GM18508 (cell line): ENCODE data around the gene PAIP2.
A peak's percentile ranks its signal among the peaks of the same experiment; 100 is the strongest.
"Not testable (repeated sequence)": the region's sequence is repeated elsewhere in the genome, so short reads cannot be mapped to it uniquely, and the experiment has no call there.

Source experiments
- ATAC-seq: cut with Tn5 transposase; IDR thresholded peaks from one replicate; pipeline ENCODE4 v1.9.1; 2021; ENCODE audit warnings: moderate number of reproducible peaks; ENCODE audit not compliant: insufficient read depth, unreplicated experiment

PAIP2 gene

DNA sequence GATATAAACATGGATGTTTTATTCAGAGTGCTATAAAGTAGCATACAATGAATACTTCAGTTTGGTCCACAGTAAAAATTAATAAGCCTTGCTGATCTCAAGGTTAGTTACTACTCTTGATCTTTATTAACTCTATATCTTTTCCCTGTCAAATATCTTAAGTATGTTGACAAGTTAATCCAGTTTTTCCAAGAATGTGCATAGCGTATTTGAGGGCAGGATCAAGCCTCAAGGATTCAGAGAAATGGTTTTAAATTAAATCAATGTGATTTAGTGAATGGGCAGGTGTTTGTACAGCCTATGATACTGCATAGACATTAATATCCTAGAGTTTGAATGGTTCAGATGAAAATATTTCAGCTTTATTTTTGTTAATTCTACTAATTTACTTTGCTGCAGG lies 27.4 kb upstream of the PAIP2 start:
- ATAC-seq = no peak

DNA sequence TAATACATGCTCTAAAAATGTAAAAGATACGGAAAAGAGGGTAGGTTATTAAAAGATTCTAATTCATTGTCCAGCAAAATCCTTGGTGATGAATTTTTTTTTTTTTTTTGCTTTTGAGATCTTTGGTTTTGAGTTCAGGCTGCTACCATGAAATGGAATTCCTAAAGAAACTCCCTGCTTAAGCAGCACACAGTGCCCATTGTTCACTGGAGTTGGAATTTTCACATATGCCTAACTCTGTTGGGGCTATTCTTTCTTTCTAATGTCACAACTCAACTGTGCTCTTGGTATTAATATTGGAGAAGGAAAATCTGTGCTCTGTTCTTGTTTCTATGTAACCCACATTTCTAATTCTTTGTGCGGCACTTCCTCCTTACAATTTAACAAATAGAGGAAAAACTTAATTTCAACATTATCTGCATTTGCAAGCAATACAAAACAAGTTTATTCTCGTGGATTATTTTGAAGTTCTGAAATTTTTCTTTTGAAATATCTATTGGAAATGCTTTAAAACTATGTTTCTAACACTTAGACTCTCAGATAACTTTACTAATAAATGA lies 26.5 kb upstream of the PAIP2 start:
- no peak for ATAC-seq

DNA sequence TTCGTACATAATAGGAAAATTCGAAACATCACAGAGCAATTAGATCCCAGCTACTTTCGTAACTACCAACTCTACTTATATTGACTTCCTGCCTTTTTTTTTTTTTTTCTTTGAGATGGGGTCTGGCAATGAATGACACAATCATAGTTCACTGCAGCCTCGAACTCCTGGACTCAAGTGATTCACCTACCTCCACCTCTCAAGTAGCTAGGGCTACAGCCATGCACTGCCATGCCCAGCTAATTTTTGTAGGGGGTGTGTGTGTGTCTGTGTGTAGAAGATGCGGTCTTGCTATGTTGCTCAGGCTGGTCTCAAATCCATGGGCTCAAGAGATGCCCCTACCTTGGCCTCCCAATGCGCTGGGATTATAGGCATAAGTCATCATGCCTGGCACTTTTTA lies 5.8 kb upstream of the PAIP2 start:
- no peak for ATAC-seq

DNA sequence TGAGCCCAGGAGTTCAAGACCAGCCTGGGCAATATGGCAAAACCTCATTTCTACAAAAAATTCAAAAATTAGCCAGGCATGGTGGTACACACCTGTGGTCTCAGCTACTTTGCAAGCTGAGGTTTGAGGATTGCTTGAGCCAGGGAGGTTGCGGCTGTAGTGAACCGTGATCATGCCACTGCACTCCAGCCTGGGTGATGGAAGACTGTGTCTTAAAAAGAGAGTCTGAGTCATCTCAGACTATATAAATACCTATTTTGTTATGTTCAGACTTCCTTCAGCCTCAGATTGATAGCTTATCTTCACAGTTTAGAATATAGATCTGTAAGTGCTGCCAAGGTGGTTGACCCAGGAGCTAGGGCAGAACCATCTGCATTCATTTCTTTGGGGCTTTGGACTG lies 1.6 kb upstream of the PAIP2 start:
- no peak for ATAC-seq

DNA sequence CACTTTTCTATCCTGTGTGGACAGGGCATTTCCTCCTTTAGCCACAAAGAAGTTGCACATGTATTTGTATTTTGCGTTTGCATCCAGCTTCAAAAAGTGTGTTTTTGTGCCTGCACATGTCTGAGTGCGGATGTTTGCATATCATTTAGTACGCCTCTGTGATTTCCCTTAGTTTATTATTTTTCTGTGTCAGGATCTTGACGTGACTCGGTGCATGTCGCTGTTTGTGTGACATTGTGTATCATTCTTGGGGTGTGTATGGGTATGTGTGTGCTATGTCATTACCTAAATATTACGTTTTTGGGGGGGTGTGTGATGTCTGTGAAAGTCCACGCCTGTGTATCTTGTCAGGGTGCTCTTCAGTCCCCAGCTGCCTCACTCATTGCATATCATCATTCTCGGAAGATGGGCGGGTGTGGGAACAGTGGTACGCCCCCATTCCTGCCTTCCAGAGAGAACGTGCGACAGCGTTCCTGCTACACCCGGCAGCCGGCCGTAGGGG lies 416 bp upstream of the PAIP2 start:
- ATAC-seq = peak; percentile 14

DNA sequence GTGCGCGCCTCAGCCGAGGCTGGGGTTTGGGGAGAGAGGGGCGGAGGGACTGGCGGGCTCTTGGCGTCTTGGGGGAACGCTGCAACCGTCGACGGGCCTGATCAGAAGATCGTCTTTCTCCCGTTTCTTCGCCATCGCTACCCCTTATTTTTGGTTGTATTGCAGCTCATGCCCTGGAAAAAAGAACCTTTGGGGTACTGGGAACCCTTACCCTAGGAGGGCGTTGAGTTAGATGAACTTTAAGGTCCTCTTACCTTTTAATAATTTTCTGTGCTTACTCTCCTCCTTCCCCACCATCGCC lies 719 bp downstream of the PAIP2 start:
- ATAC-seq = peak; percentile 11

DNA sequence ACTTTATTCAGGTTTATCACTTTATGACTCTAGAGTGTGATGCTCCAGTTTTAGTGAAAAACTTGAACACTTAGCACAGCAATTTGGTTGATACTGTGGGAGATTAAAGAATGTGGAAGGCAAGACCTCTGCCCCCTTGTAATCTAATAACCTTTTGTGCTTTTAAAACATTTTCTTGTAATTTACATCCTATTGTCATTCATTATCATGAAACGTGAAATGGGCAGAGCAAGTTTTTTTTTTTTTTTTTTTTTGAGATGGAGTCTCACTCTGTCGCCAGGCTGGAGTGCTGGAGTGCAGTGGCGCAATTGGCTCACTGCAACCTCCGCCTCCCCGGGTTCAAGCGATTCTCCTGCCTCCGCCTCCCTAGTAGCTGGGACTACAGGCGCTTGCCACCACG lies 1.8 kb downstream of the PAIP2 start:
- ATAC-seq = no peak

DNA sequence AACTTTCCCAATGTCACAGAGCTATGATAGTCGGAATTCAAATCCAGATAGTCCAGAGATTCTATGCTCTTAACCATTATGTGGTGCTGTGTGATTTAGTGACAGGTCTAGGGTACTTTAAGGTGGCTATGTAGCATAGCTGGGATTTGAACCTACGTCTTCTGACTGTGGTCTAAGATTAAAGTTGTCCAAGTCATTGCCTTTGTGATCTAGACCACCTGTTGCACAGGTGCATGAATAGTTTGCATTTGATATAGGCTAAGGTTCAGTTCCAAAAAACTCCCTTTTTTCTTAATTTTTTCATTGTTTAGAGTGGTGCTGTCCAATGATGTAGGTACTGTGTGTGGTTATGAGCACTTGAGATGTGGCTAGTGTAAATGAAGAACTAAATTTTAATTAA lies 2.5 kb downstream of the PAIP2 start:
- ATAC-seq = no peak

DNA sequence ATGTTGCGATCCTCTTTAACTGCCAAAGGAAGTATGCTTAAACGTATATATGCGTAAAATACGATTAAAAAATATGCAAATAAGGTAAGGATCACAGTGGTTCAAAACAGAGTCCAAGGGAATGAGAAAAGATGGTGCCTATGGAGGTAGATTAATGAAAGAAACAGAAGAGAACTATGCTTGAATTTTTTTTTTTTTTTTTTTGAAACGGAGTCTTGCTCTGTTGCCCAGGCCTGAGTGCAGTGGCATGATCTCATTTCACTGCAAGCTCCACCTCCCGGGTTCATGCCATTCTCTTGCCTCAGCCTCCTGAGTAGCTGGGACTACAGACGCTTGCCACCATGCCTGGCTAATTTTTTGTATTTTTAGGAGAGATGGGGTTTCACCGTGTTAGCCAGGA lies 3.8 kb downstream of the PAIP2 start:
- not testable (repeated sequence) for ATAC-seq

DNA sequence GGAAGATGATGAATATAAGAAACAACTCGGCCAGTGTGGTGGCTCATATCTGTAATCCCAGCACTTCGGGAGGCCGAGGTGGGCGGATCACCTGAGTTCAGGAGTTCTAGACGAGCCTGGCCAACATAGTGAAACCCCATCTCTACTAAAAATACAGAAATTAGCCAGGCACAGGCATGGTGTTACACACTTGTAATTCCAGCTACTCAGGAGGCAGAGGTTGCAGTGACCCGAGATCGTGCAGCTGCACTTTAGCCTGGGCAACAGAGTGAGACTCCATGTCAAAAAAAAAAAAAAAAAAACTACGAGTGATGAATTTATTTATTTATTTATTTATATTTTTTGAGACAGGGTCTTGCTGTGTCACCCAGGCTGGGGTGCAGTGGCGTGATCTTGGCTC lies 6.2 kb downstream of the PAIP2 start:
- ATAC-seq = not testable (repeated sequence)

DNA sequence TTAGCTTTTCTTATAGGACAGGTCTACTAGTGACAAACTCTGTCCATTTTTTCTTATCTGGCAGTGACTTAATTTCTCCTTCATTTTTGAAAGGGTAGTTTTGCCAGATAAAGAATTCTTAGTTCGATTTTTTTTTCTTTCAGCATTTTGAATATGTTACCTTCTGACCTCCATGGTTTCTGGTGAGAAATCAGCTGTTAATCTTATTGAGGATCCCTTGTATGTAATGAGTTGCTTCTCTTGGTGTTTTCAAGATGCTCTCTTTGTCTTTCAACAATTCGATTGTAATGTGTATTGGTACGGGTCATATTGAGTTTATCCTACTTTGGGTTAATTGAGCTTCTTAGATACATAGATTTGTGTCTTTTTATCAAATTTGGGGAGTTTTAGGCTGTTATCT lies 12.5 kb downstream of the PAIP2 start:
- no peak for ATAC-seq

DNA sequence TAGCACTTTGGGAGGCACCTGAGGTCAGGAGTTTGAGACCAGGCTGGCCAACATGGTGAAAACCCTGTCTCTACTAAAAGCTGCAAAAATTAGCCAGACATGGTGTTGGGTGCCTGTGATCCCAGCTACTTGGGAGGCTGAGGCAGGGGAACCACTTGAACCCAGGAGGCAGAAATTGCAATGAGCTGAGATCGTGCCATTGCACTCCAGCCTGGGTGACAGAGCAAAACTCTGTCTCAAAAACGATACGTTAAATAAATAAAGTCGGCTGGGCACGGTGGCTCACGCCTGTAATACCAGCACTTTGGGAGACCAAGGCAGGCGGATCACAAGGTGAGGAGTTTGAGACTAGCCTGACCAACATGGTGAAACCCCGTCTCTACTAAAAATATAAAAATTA lies 14.2 kb downstream of the PAIP2 start:
- ATAC-seq = not testable (repeated sequence)

DNA sequence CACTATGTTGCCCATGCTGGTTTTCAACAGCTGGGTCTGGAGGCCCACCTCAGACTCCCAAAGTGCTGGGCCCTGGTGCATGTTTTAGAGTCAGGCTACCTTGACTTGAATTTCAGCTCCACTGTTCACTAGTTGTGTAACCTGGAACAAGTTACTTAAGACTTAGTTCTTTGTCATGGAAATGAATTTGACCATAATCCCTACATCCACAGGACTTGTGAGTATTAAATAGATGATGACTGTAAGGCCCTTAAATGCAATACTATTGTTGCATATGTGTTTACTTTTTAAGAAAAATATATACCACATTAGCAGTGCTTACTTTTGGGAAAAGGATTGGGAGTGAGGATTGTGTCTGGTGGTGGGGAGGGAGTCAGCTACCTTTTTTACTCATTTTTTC lies 16.4 kb downstream of the PAIP2 start:
- no peak for ATAC-seq

DNA sequence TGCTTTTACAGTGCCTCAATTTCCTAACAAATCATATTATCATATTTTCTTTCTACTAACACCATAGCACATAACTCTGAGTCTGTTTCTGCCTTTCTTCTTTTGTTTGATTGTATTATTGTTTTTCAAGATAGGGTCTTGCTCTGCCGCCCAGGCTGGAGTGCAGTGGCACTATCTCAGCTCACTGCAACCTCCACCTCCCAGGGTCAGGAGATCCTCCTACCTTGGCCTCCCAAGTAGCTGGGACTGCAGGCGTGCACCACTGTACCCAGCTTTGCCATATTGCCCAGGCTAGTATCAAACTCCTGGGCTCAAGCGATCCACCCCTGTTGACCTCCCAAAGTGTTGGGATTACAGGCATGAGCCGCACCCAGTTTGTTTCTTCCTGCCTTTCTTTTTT lies 18.7 kb downstream of the PAIP2 start:
- no peak for ATAC-seq

DNA sequence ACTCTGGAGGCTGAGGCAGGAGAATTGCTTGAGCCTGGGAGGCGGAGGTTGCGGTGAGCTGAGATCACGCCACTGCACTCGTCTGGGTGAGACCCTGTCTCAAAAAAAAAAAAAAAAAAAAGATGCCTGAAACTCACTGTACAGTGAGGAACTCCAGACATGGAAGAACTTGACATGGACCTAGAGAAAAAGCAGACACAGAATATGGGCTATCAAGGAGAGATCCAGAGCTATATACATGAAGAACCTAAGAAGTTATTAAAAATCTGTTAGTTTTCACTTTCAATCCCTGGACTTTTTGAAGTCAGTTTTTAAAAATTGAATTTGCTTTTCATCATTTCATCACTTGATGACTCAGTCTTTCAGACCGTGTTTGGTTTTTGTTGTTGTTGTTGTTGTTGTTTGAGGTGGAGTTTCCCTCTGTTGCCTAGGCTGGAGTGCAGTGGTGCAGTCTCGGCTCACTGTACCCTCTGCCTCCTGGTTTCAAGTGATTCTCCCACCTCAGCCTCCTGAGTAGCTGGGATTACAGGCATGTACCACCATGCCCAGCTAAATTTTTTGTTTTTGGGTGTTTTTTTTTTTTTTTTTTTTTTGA lies 20.3 kb downstream of the PAIP2 start:
- ATAC-seq = no peak

DNA sequence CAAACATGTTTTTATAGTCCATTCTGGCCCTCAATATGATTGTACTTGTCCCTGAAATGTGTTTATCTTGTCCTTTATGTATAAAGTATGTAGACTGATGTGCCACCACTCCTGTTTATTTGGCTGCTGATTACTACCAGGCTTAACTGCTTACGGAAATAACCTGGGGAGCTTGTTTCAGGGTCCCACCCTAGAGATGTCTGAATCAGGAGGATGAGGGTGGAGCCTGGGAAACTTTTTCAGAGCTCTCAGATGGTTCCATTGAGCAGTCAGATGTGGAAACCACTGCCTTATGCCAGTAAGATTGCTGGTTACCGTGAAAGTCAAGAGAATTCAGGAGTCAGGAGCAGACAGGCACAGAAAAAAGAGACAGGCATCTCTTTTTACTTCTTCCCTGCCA lies 22.3 kb downstream of the PAIP2 start:
- no peak for ATAC-seq

DNA sequence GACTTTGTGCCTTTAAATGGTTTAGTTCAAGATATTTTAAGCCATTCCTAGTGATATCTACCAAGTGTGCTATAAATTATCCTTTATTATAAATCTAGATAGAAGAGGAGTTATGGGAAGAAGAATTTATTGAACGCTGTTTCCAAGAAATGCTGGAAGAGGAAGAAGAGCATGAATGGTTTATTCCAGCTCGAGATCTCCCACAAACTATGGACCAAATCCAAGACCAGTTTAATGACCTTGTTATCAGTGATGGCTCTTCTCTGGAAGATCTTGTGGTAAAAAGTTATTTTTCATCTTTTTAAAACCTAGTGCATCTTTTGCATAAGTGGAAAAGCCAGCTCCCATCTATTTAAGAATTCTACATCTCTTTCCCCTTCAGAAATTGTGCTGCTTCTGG lies 22.8 kb downstream of the PAIP2 start:
- ATAC-seq = no peak

DNA sequence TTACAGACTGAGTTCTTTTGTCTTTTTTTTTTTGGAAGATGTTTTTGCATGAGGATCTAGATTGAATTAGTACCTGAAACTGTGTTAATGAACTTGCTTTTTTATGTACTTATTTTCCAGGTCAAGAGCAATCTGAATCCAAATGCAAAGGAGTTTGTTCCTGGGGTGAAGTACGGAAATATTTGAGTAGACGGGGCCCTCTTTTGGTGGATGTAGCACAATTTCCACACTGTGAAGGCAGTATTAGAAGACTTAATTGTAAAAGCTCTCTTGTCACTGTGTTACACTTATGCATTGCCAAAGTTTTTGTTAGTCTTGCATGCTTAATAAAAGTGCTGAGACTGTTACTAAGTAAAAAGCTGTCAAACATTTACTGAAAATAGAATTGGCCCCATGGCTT lies 27.0 kb downstream of the PAIP2 start:
- no peak for ATAC-seq

DNA sequence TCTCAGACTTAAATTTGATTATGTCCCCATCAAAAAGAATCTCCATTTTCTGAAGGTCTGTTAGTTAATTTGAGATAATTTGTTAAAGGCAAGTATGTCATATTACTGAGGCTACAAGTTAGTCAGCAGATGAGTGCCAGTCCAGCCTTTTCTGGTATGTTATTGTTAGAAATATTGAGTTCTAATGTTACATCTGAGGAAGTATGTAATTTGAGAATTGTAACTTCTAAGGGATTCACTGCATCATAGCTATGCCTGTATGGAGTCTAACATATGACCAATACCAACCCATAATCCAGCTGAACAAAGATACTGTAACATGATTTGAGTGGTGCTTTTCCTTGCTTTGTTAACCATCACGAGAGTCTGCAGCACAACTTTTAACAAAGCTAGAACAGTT lies 27.5 kb downstream of the PAIP2 start:
- no peak for ATAC-seq

DNA sequence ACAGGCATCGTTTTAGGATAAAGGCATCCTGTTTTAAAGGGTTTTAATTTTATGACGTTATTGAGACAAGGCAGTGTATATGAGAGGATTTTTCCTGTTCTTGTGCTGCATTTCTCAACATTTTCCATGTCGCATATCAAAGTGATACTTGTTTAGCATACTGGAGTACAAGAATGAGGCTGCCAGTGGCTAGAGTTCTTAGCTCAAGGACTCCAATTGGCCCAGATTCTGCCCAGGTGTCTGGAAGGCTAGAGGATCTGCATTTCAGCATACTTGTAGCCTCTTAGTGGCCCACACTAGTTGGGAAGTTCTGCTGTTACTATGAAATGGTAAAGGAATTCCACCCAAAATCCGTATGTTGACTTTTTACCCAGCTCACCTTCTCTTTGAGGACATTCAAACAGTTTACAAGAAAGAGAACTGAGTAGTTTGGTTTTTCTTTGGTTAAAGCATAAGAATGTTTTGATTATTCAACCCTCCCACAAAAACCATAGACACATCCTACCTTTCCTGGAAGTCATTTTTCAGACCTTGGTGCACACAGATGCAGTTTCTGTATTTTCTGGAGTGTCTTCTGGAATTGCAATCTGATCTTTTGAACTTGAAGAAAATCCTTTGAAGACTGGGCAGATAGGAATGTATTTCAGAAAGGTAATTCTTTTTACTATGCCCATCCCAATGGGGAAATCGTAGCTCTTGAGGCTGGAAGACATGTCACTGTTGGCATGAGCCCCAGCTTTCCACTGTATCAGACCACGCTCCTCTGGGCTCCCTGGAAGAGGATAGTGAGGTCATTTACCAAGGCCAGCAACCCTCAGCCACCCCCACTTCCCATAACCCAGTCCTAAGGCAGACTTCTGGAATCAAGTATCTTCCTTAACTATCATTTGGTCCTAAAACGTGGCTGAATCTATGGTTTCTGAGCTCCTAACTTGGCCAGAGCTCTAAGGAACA lies 30.1 kb downstream of the PAIP2 start:
- ATAC-seq = no peak

DNA sequence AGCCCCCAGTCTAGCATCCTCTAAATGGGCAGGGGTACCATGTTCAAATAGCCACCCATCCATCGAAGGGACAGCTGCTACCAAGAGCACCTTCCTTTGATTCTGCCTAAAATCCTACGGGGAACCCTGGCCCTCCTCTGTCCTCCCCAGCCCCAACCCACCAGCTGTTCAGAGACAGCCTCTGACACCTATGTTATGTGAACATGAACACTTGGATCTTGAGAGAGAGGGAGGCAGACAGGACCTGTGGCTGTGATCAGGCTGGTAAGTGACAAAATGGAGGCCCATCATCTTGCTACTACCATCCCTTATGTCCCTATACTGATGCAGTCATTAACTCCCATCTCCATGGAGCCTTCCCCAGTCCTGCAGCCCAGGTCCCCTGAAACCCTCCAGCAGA lies 33.3 kb downstream of the PAIP2 start:
- no peak for ATAC-seq

DNA sequence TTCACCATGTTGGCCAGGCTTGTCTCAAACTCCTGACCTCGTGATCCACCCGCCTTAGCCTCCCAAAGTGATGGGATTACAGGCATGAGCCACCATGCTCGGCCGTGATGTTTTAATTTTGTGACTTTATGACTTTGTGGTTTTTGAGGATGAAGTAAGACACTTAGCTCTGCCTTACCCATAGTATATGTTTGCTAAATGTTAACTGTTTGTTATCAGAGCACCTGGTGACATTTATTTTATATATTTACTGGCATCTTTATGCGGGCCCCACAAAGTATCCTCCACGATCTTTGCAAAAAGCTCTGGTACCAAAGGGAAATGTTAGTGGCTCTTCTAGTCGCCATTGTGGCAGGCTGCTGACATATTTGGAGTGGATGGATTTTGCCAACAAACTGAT lies 34.7 kb downstream of the PAIP2 start:
- ATAC-seq = no peak
